ENCODE results near the gene MAST2. TPM values are rescaled to one million over a fixed set of nuclear protein-coding genes. Genes with fewer than 3 reads are reported as not detected.

MAST2 gene
- total and polyA plus RNA-seq, 2 of the 13 experiments (the other 11 are each of a cell fraction or from before 2014, with no cell fraction given), result 15.3 to 23.0 TPM

- TF ChIP-seq ZNF780A (CRISPR knock-in tag; IDR thresholded peaks at IDR 0.05), result no peak
- TF ChIP-seq TCF12 (IDR thresholded peaks at IDR 0.05), result no peak
- no peak for TF ChIP-seq TCF12 (CRISPR knock-in tag; IDR thresholded peaks at IDR 0.05)
- TF ChIP-seq BHLHE40 (IDR thresholded peaks at IDR 0.05; ENCODE audit: low read length), result no peak
- TF ChIP-seq ESRRA (CRISPR knock-in tag; IDR thresholded peaks at IDR 0.05; ENCODE audit: low read depth), result no peak
- no peak for TF ChIP-seq ZNF24 (IDR thresholded peaks at IDR 0.05)
- TF ChIP-seq MATR3 (CRISPR knock-in tag; IDR thresholded peaks at IDR 0.05), result no peak
- no peak for TF ChIP-seq THYN1 (CRISPR knock-in tag; IDR thresholded peaks at IDR 0.05; ENCODE audit: borderline replicate concordance, low read depth)
- no peak for TF ChIP-seq PITX1 (CRISPR knock-in tag; IDR thresholded peaks at IDR 0.05)
- peak; percentile 79 to 84 for TF ChIP-seq MAFK (conservative IDR thresholded peaks at IDR 0.05 in 1 of 2, IDR thresholded peaks at IDR 0.05 in 1 of 2; ENCODE audit: low read length in 2 of 2)
- peak; percentile 83 for TF ChIP-seq MAFF (IDR thresholded peaks at IDR 0.05; ENCODE audit: low read depth, low read length)
- TF ChIP-seq ZNF558 (CRISPR knock-in tag; IDR thresholded peaks at IDR 0.05; ENCODE audit: borderline replicate concordance), result no peak
- TF ChIP-seq ZNF263 (CRISPR knock-in tag; IDR thresholded peaks at IDR 0.05), result no peak
- TF ChIP-seq SNAI1 (CRISPR knock-in tag; IDR thresholded peaks at IDR 0.05; ENCODE audit: borderline replicate concordance), result no peak
- DNase-seq (ENCODE audit: low spot score) (no peak), ATAC-seq (no peak), FAIRE-seq (no peak)
- Histone ChIP-seq H3K9me3 (ENCODE audit: low read length) (no peaks in the 10 kb centered on the region), H3K36me3 (replicated peaks in 1 of 2; ENCODE audit: control insufficient read depth in 1 of 2, insufficient read depth in 2 of 2, low read length in 2 of 2) (no peaks in the 10 kb centered on the region), H3K79me2 (ENCODE audit: insufficient read depth, low read length) (peaks cover 50% of the 10 kb centered on the region), H3K27me3 (ENCODE audit: control insufficient read depth in 1 of 2, insufficient read depth in 2 of 2, low read length in 2 of 2) (no peaks in the 10 kb centered on the region), H3K27ac (ENCODE audit: extremely low read length, insufficient read depth, low read length) (no peak overlapping the region), H3K4me1 (ENCODE audit: insufficient read depth, low read length) (peaks cover 56% of the 10 kb centered on the region), H3K9ac (ENCODE audit: insufficient read depth, low read depth, low read length) (no peak overlapping the region), H3K4me3 (replicated peaks in 1 of 3; ENCODE audit: insufficient read depth in 1 of 3, low read depth in 2 of 3, low read length in 3 of 3) (no peak overlapping the region), H4K20me1 (ENCODE audit: insufficient read depth, low read length) (no peaks in the 10 kb centered on the region), H3K4me2 (ENCODE audit: low read depth, low read length) (no peak overlapping the region), H2AFZ (ENCODE audit: low read length) (no peak overlapping the region)
- intact Hi-C loops (cut with micrococcal nuclease; ENCODE audit: unreplicated experiment) (no loop called here), in situ Hi-C loops (cut with HindIII; ENCODE audit: extremely low pct_ligation_motif_present, low pct_unique_long_range_greater_than_20kb) (no loop called here)
- WGBS (ENCODE audit: low lambda C conversion rate), result 92% methylated on average over 14 of the region's 14 CpGs
- ChIA-PET CTCF (ENCODE audit: low intra/inter-chr PET ratio, low total read pairs) (no interaction called here), POLR2A (no interaction called here)
- no TSS peak for BruUV-seq (replicated peaks)
Observed at GRCh38 chr1:45864167-45865106, 61.0 kb downstream of the MAST2 start.

All from HepG2 (cell line).